ENCODE results near the gene SLC9A5.

SLC9A5 gene

GRCh38 chr16:67228905-67229304 is 19.9 kb upstream of the SLC9A5 start:
- ChIA-PET POLR2A (interaction anchor here (0.9 to 4.3 kb wide), 3 partner anchors 10 to 17 kb away, joined by 3 to 20 read pairs (median 3); no protein-coding TSS in a partner anchor), CTCF (no interaction called here)
- DNase-seq (ENCODE audit: low read depth, low spot score): no peak
- TF ChIP-seq CTCF (IDR thresholded peaks at IDR 0.05; ENCODE audit: insufficient read depth, low read length, missing control alignments): no peak
- H3K4me3 ChIP-seq (ENCODE audit: low read depth, low read length): no peak overlapping the region

- POLR2A ChIA-PET: interaction anchor here (0.8 to 4.3 kb wide), 2 partner anchors 9 to 14 kb away, joined by 3 to 20 read pairs; no protein-coding TSS in a partner anchor
Observed at GRCh38 chr16:67229906-67230808, 18.6 kb upstream of the SLC9A5 start.

GRCh38 chr16:67230809-67231660 is 17.7 kb upstream of the SLC9A5 start:
- no peak for DNase-seq (ENCODE audit: low read depth, low spot score)
- TF ChIP-seq CTCF (IDR thresholded peaks at IDR 0.05; ENCODE audit: insufficient read depth, low read length, missing control alignments): no peak
- POLR2A ChIA-PET: interaction anchor here (0.8 to 2.0 kb wide), 3 partner anchors 10 to 14 kb away, joined by 3 to 6 read pairs (median 3); no protein-coding TSS in a partner anchor
- H3K4me3 ChIP-seq (ENCODE audit: low read depth, low read length): no peak overlapping the region
- CTCF ChIA-PET: interaction anchor here (1.5 kb wide), 1 partner anchor 197 kb away, joined by 6 read pairs; no protein-coding TSS in a partner anchor

More at GRCh38 chr16:67229906-67230808, 18.6 kb upstream of the SLC9A5 start:
- CTCF ChIA-PET: no interaction called here
- no peak for TF ChIP-seq CTCF (IDR thresholded peaks at IDR 0.05; ENCODE audit: insufficient read depth, low read length, missing control alignments)
- no peak overlapping the region for H3K4me3 ChIP-seq (ENCODE audit: low read depth, low read length)
- no peak for DNase-seq (ENCODE audit: low read depth, low spot score)

- ChIA-PET CTCF (interaction anchor here (1.5 to 2.3 kb wide), 2 partner anchors 11 to 286 kb away, joined by 3 to 8 read pairs; no protein-coding TSS in a partner anchor), POLR2A (no interaction called here)
- H3K4me3 ChIP-seq (ENCODE audit: low read depth, low read length): no peak overlapping the region
- DNase-seq (ENCODE audit: low read depth, low spot score): no peak
- TF ChIP-seq CTCF (IDR thresholded peaks at IDR 0.05; ENCODE audit: insufficient read depth, low read length, missing control alignments): no peak
Observed at GRCh38 chr16:67233596-67233995, 15.2 kb upstream of the SLC9A5 start.

GRCh38 chr16:67234180-67234597 is 14.6 kb upstream of the SLC9A5 start:
- POLR2A ChIA-PET: interaction anchor here (0.6 kb wide), 1 partner anchor 426 kb away, joined by 3 read pairs; the partner anchor contains the start of gene ACD
- no peak for TF ChIP-seq CTCF (IDR thresholded peaks at IDR 0.05; ENCODE audit: insufficient read depth, low read length, missing control alignments)
- CTCF ChIA-PET: interaction anchor here (1.5 to 2.3 kb wide), 2 partner anchors 11 to 287 kb away, joined by 3 to 8 read pairs; no protein-coding TSS in a partner anchor

More at GRCh38 chr16:67234180-67234597, 14.6 kb upstream of the SLC9A5 start:
- no peak for DNase-seq (ENCODE audit: low read depth, low spot score)
- H3K4me3 ChIP-seq (ENCODE audit: low read depth, low read length): no peak overlapping the region

All from AG04449 (cell line).